Camera-type eye (tissue), 1 donor: ENCODE results near the gene RAB41. TPM values are rescaled to one million over a fixed set of nuclear protein-coding genes. Genes with fewer than 3 reads are reported as not detected.

Source experiments
- total RNA-seq: library from RNA; depleted of rRNA; stranded (reverse); fragments of >200 nt; gene quantifications from one replicate; pipeline ENCODE4 v1.2.3, GENCODE V29; 2014

Gene RAB41
- not detected for total RNA-seq

DNA sequence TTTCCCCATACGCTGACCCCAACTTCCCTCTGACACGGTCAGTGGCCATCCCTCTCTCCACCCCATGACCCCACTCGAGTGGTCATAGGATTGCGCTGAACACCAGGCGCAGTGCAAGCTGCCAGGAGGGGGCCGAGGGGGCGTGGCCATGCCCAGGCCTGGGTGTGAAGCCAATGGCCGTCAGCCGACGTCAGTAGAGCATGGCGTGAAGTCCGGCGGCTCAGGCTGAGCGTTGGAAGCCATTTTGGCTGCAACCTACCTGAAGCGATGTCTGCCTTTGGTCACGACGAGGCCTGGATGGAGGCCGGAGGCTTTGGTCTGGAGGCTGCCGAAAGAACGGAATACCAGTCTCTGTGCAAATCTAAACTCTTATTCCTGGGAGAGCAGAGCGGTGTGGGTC, at the start of gene RAB41:
RAB41 (plus strand) TSS at position 222 of the 400 bp plus-strand sequence; CDS start at position 268, 46 bp downstream.

DNA sequence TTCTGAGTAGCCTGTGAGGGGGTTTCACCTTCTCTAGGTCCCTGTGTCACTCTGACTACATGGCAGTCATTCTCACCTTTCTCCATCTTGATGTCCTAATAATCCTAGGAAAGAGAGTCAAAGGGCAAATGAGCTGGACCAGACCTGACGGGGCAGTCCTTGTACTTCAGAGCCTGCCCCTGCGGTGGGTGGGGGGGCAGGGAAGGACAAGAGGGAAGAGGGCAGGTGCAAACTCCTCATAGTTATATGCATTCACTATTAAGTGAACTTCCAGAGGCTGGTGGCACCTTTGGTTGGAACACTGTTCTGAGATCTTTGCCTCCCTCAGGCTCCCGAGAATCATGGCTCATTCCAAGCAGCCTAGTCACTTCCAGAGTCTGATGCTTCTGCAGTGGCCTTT, 47.6 kb upstream of the RAB41 start, which contains the start of gene AWAT1:
AWAT1 (plus strand) TSS at position 301 of the 400 bp plus-strand sequence; CDS start at position 342, 41 bp downstream.

DNA sequence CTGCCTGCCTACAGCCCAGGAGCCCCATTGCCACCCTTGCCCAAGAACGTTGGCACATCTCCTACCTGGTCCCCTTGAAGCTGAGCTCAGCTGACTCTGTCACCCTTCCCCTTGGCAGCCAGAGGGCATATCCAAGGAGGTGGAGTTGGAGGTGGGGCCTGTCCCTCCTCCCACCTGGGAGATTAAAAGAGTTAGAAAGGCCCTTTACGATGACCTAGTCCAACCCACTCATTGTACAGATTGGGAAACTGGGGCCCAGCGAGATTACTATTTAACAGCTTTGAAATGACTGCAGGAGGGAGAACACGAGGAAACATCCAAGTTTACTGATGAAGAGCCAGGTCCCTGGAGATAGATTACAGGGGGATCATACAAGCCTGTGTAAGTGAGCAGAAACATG, 21.9 kb upstream of the RAB41 start, which contains the start of gene P2RY4:
P2RY4 (minus strand) TSS at position 101 of the 400 bp plus-strand sequence. CDS start 580 bp downstream, outside the sequence.

DNA sequence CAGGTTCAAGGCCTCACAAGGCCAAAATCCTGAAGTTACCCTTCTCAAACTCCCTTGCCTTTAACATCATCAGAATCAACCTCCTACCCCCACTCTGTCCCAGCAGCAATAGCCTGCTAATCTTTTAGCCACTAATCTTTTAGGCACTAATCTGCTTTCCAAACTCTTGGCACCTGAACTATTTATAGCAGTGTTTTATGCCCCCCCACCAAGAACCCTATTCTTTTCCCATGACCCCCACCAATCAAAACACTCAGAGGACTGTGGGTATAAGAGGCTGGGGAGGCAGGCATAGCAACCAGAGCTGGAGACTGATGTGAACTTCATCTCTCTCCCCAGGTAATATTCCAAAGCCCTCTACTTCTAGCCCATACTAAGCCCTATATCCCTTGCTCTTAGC, 13.9 kb upstream of the RAB41 start, which contains the start of gene ARR3:
ARR3 (plus strand) TSS at position 301 of the 400 bp plus-strand sequence. CDS start 1,052 bp downstream, outside the sequence.

DNA sequence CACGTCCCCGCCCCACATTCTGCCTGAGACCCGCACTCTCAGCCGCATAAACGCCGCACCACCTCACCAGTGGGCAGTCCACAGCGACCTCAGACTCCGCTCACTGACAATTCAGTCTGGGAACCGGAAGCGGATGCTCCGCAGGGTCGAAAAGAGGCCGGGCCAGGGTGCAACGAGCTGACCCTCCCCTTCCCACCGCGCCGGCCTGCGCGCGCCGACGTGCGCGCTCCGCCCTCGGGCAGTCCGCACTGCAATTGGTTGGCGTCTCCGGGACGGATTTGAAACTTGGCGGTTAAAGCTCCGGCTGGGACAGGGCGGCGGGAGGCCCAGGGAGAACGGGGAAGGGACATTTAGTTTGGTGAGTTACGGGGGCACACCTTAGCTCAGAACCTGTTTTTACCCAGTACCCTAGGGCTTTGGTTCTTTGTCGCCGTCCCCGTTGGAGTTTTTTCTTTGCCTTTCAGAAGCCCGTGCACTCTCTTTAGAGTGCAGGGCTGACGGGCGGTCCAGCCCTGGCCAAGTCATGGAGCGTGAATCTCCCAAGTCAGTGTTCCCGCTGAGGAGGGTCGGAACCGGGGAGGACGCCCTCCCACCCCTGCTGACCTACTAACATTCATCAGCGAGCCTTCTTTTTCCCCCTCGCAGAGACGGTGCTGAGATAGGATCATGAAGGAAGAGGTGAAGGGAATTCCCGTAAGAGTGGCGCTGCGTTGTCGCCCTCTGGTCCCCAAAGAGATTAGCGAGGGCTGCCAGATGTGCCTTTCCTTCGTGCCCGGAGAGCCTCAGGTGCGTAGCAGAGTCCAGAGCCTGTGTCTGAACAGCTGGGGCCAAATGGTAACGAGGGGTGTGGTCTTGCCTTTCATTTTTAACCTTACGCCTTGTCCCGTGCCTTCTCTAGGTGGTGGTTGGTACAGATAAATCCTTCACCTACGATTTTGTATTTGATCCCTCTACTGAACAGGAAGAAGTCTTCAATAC, 8.1 kb downstream of the RAB41 start, which contains the start of the genes KIF4A and PDZD11:
KIF4A (plus strand) TSS at position 312 of the 978 bp plus-strand sequence; CDS start at position 667, 355 bp downstream.
PDZD11 (minus strand) TSS at position 135 of the 978 bp plus-strand sequence. CDS start 586 bp downstream, outside the sequence.

Other genes starting within 250 kb of the RAB41 start
- gene AWAT2, start 232.2 kb upstream of the RAB41 start, total RNA-seq = not detected
- not detected for gene OTUD6A, start 219.7 kb upstream of the RAB41 start, total RNA-seq
- 74.4 TPM for gene IGBP1, start 148.7 kb upstream of the RAB41 start, total RNA-seq
- gene DGAT2L6, start 104.7 kb upstream of the RAB41 start, total RNA-seq = not detected
- not detected for gene AWAT1, start 47.5 kb upstream of the RAB41 start, total RNA-seq
- 0.82 TPM for gene P2RY4, start 22.0 kb upstream of the RAB41 start, total RNA-seq
- 9.8 TPM for gene ARR3, start 13.8 kb upstream of the RAB41 start, total RNA-seq
- gene PDZD11, start 7.8 kb downstream of the RAB41 start, total RNA-seq = 43.7 TPM
- 7.6 TPM for gene KIF4A, start 7.9 kb downstream of the RAB41 start, total RNA-seq
- 7.5 TPM for gene GDPD2, start 141.1 kb downstream of the RAB41 start, total RNA-seq
- 67.5 TPM for gene DLG3, start 162.7 kb downstream of the RAB41 start, total RNA-seq